ENCODE results near the gene PPP6R3.

Gene PPP6R3

DNA sequence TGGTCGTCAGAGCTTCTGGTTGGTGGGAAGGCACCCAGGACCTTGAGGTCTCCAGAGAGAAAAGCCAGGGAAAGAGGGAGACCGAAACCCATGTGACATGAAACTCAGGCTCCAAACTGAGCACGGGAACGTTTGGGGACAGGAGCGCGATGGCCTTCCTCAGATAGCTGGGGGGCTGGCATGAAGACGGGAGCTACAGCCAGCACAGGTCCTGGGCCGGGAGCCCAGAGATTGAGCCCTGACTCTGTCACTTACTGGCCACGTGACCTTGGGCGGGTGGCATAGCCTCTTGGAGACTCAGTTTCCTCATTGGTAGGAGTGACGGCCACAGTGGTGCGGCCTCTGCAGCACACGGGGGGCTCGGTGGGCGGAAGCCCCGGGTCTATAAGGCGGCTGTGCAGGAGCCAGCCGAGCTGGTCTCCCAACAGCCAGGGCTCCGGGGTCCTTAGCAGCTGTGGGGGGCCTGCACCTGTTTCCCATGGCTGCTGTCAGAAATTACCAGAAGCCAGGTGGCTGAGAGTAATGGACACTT is 36.4 kb upstream of the PPP6R3 start:
- H3K36me3 ChIP-seq (ENCODE audit: control insufficient read depth, insufficient read depth, low read length) = no peaks in the 10 kb centered on the region
- H3K9me3 ChIP-seq (ENCODE audit: control insufficient read depth, low read length) = no peaks in the 10 kb centered on the region
- no peak for TF ChIP-seq CTCF (IDR thresholded peaks at IDR 0.05)
- H2AFZ ChIP-seq = no peak overlapping the region
- no peaks in the 10 kb centered on the region for H3K27me3 ChIP-seq (ENCODE audit: control insufficient read depth, insufficient read depth, low read length)
- no peaks in the 10 kb centered on the region for H3K4me1 ChIP-seq
- no peaks in the 10 kb centered on the region for H3K79me2 ChIP-seq
- H3K4me2 ChIP-seq (ENCODE audit: low read length) = no peak overlapping the region
- no peak overlapping the region for H3K27ac ChIP-seq
- no peak overlapping the region for H3K9ac ChIP-seq
- H3K4me3 ChIP-seq (ENCODE audit: low read depth, low read length) = no peak overlapping the region

DNA sequence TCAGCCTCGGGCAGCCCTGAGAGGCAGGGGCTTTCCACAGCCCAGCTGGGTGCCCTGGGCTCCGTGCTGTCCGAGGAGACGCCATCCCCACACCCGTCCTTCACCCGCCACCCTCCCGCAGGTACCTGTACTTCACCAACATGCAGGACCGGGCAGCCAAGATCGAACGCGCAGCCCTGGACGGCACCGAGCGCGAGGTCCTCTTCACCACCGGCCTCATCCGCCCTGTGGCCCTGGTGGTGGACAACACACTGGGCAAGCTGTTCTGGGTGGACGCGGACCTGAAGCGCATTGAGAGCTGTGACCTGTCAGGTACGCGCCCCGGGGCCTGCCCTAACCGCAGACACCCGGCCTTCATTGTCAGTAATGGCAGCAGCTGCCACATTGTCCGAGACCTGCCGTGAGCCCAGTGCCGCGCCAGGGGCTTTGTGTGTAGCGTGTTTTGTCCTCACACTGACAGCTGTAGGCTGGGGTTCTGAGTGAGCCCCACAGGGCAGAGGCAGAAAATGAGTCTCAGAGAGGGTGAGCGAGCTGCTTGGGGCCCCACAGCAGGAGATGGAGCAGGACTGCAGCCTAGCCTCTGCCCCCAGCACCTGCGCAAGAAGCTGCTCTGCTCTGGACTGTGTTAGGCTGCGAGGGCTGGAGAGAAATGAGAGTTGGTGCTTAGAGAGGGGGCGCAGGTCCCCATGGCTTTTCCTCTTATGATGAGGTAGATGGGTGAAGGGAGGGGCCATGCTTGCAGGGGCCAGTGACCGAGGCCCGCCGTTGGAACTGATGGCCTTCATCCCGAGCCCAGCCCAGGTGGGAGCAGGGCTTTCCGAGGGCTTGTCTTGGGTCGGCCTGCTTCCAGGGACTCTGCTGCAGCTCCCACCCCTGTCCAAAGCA is 35.3 kb upstream of the PPP6R3 start:
- no peaks in the 10 kb centered on the region for H3K27me3 ChIP-seq (ENCODE audit: control insufficient read depth, insufficient read depth, low read length)
- H3K4me3 ChIP-seq (ENCODE audit: low read depth, low read length) = no peak overlapping the region
- H3K9me3 ChIP-seq (ENCODE audit: control insufficient read depth, low read length) = no peaks in the 10 kb centered on the region
- no peak for TF ChIP-seq CTCF (IDR thresholded peaks at IDR 0.05)
- H3K27ac ChIP-seq = no peak overlapping the region
- no peaks in the 10 kb centered on the region for H3K79me2 ChIP-seq
- no peaks in the 10 kb centered on the region for H3K4me1 ChIP-seq
- H2AFZ ChIP-seq = no peak overlapping the region
- no peaks in the 10 kb centered on the region for H3K36me3 ChIP-seq (ENCODE audit: control insufficient read depth, insufficient read depth, low read length)
- no peak overlapping the region for H3K9ac ChIP-seq
- H3K4me2 ChIP-seq (ENCODE audit: low read length) = no peak overlapping the region

- Histone ChIP-seq H3K9me3 (ENCODE audit: control insufficient read depth, low read length) (no peaks in the 10 kb centered on the region), H3K4me2 (ENCODE audit: low read length) (no peak overlapping the region), H2AFZ (no peak overlapping the region), H3K4me1 (no peaks in the 10 kb centered on the region), H3K27me3 (ENCODE audit: control insufficient read depth, insufficient read depth, low read length) (no peaks in the 10 kb centered on the region), H3K27ac (no peak overlapping the region), H3K9ac (no peak overlapping the region), H3K36me3 (ENCODE audit: control insufficient read depth, insufficient read depth, low read length) (no peaks in the 10 kb centered on the region), H3K79me2 (no peaks in the 10 kb centered on the region), H3K4me3 (ENCODE audit: low read depth, low read length) (no peak overlapping the region)
- TF ChIP-seq CTCF (IDR thresholded peaks at IDR 0.05) = no peak
These were observed 34.6 kb upstream of the PPP6R3 start for GRCh38 chr11:68425866-68426380.

DNA sequence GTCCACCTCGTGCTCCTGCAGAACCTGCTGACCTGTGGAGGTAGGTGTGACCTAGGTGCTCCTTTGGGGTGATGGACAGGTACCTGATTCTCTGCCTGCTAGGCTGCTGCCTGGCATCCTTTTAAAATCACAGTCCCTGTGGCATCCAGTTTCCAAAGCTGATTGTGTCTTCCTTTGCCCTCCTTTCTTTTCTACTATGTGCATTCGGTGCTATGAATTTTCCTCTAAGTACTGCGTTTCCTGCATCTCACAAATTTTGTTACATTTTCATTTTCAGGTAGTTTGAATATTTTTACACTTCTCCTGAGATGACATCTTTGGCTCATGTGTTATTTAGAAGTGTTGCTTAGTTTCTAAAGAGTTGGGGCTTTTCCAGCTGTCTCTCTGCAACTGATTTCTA is 30.9 kb upstream of the PPP6R3 start:
- H2AFZ ChIP-seq = no peak overlapping the region
- H3K27me3 ChIP-seq (ENCODE audit: control insufficient read depth, insufficient read depth, low read length) = no peaks in the 10 kb centered on the region
- no peak overlapping the region for H3K9ac ChIP-seq
- no peak overlapping the region for H3K27ac ChIP-seq
- no peak overlapping the region for H3K4me3 ChIP-seq (ENCODE audit: low read depth, low read length)
- no peaks in the 10 kb centered on the region for H3K9me3 ChIP-seq (ENCODE audit: control insufficient read depth, low read length)
- no peaks in the 10 kb centered on the region for H3K79me2 ChIP-seq
- TF ChIP-seq CTCF (IDR thresholded peaks at IDR 0.05) = no peak
- no peaks in the 10 kb centered on the region for H3K36me3 ChIP-seq (ENCODE audit: control insufficient read depth, insufficient read depth, low read length)
- no peak overlapping the region for H3K4me2 ChIP-seq (ENCODE audit: low read length)
- H3K4me1 ChIP-seq = no peaks in the 10 kb centered on the region
